Measurements from ENCODE around the gene NHLH1.

The NHLH1 gene

GRCh38 chr1:160405331-160405877, 38.5 kb downstream of the NHLH1 start:
- Histone ChIP-seq H3K4me3 (replicated peaks; ENCODE audit: low read depth, low read length) (no peak overlapping the region), H3K27me3 (replicated peaks; ENCODE audit: control insufficient read depth, insufficient read depth, low read length) (peaks cover 2% of the 10 kb centered on the region; the same call in 1 of the 2 replicates), H3K36me3 (ENCODE audit: control insufficient read depth, insufficient read depth, low read length) (no peaks in the 10 kb centered on the region)
- TF ChIP-seq CTCF (IDR thresholded peaks at IDR 0.05; ENCODE audit: insufficient read depth, low read length, poor library complexity, severe bottlenecking), result no peak
- DNase-seq (ENCODE audit: extremely low read depth, insufficient read length), result no peak

- no peaks in the 10 kb centered on the region for H3K36me3 ChIP-seq (ENCODE audit: control insufficient read depth, insufficient read depth, low read length)
These were observed 39.5 kb downstream of the NHLH1 start for GRCh38 chr1:160406131-160406968.

GRCh38 chr1:160407839-160408801, 41.2 kb downstream of the NHLH1 start:
- H3K4me3 ChIP-seq (replicated peaks; ENCODE audit: low read depth, low read length), result no peak overlapping the region
- H3K27me3 ChIP-seq (replicated peaks; ENCODE audit: control insufficient read depth, insufficient read depth, low read length), result peaks cover 2% of the 10 kb centered on the region; the same call in 1 of the 2 replicates
- H3K36me3 ChIP-seq (ENCODE audit: control insufficient read depth, insufficient read depth, low read length), result no peaks in the 10 kb centered on the region
- TF ChIP-seq CTCF (IDR thresholded peaks at IDR 0.05; ENCODE audit: insufficient read depth, low read length, poor library complexity, severe bottlenecking), result no peak
- no peak for DNase-seq (ENCODE audit: extremely low read depth, insufficient read length)

More at GRCh38 chr1:160406131-160406968, 39.5 kb downstream of the NHLH1 start:
- no peak overlapping the region for H3K4me3 ChIP-seq (replicated peaks; ENCODE audit: low read depth, low read length)
- peaks cover 2% of the 10 kb centered on the region; the same call in 1 of the 2 replicates for H3K27me3 ChIP-seq (replicated peaks; ENCODE audit: control insufficient read depth, insufficient read depth, low read length)
- no peak for DNase-seq (ENCODE audit: extremely low read depth, insufficient read length)
- no peak for TF ChIP-seq CTCF (IDR thresholded peaks at IDR 0.05; ENCODE audit: insufficient read depth, low read length, poor library complexity, severe bottlenecking)

- DNase-seq (ENCODE audit: extremely low read depth, insufficient read length), result no peak
- no peak overlapping the region for H3K4me3 ChIP-seq (replicated peaks; ENCODE audit: low read depth, low read length)
- H3K36me3 ChIP-seq (ENCODE audit: control insufficient read depth, insufficient read depth, low read length), result no peaks in the 10 kb centered on the region
- H3K27me3 ChIP-seq (replicated peaks; ENCODE audit: control insufficient read depth, insufficient read depth, low read length), result peaks cover 2% of the 10 kb centered on the region; the same call in 1 of the 2 replicates
- no peak for TF ChIP-seq CTCF (IDR thresholded peaks at IDR 0.05; ENCODE audit: insufficient read depth, low read length, poor library complexity, severe bottlenecking)
These were observed 42.0 kb downstream of the NHLH1 start for GRCh38 chr1:160408864-160409263.

- no peak overlapping the region for H3K4me3 ChIP-seq (replicated peaks; ENCODE audit: low read depth, low read length)
- DNase-seq (ENCODE audit: extremely low read depth, insufficient read length), result no peak
- TF ChIP-seq CTCF (IDR thresholded peaks at IDR 0.05; ENCODE audit: insufficient read depth, low read length, poor library complexity, severe bottlenecking), result no peak
- H3K27me3 ChIP-seq (replicated peaks; ENCODE audit: control insufficient read depth, insufficient read depth, low read length), result peaks cover 2% of the 10 kb centered on the region; the same call in 1 of the 2 replicates
- no peaks in the 10 kb centered on the region for H3K36me3 ChIP-seq (ENCODE audit: control insufficient read depth, insufficient read depth, low read length)
These were observed 42.6 kb downstream of the NHLH1 start for GRCh38 chr1:160409486-160409885.
